Mesendoderm (in vitro differentiated cells): ENCODE data around the gene DNAL1.
"Not testable (repeated sequence)": the region's sequence is repeated elsewhere in the genome, so short reads cannot be mapped to it uniquely, and the experiment has no call there.

Source experiments
- DNase-seq: peaks from one replicate; pipeline ENCODE4 v3.0.0; 2013
- H2AK5ac ChIP-seq: 2 replicates; pipeline ENCODE4 v1.6.1; 2013; ENCODE audit warnings: low read length, inconsistent platforms
- H2BK120ac ChIP-seq: 2 replicates; pipeline ENCODE4 v1.6.1; 2013; ENCODE audit warnings: low read depth, mild to moderate bottlenecking, low read length, moderate library complexity, mixed read lengths
- H2BK15ac ChIP-seq: replicated peaks from 2 replicates; pipeline ENCODE4 v1.6.1; 2013; ENCODE audit warnings: low read depth, mild to moderate bottlenecking, moderate library complexity
- H2BK5ac ChIP-seq: 2 replicates; pipeline ENCODE4 v1.6.1; 2013; ENCODE audit warnings: low read length, inconsistent platforms
- H3K18ac ChIP-seq: 2 replicates; pipeline ENCODE4 v1.6.1; 2013; ENCODE audit warnings: mild to moderate bottlenecking, low read length, mixed read lengths
- H3K23ac ChIP-seq: one replicate; pipeline ENCODE4 v1.6.1; 2013; ENCODE audit warnings: low read length
- H3K27ac ChIP-seq: 2 replicates; pipeline ENCODE4 v1.5.1; 2013; ENCODE audit warnings: low read depth, mild to moderate bottlenecking, inconsistent platforms, low read length, moderate library complexity
- H3K27me3 ChIP-seq: 2 replicates; pipeline ENCODE4 v1.6.1; 2013; ENCODE audit warnings: low read length, control low read depth, mild to moderate bottlenecking, inconsistent platforms; ENCODE audit not compliant: insufficient read depth, poor library complexity
- H3K36me3 ChIP-seq: 2 replicates; pipeline ENCODE4 v1.6.1; 2013; ENCODE audit warnings: low read length, inconsistent platforms; ENCODE audit not compliant: control insufficient read depth, insufficient read depth
- H3K4ac ChIP-seq: one replicate; pipeline ENCODE4 v1.6.1; 2013; ENCODE audit warnings: low read depth, mild to moderate bottlenecking, low read length, moderate library complexity
- H3K4me1 ChIP-seq: 2 replicates; pipeline ENCODE4 v1.6.1; 2013; ENCODE audit warnings: low read depth, low read length, inconsistent platforms; ENCODE audit not compliant: control insufficient read depth
- H3K4me2 ChIP-seq: 2 replicates; pipeline ENCODE4 v1.6.1; 2013; ENCODE audit warnings: low read length
- H3K4me3 ChIP-seq: 2 replicates; pipeline ENCODE4 v1.5.1; 2013; ENCODE audit warnings: mild to moderate bottlenecking, low read length
- H3K56ac ChIP-seq: one replicate; pipeline ENCODE4 v1.6.1; 2013; ENCODE audit warnings: low read length
- H3K79me1 ChIP-seq: 2 replicates; pipeline ENCODE4 v1.6.1; 2013; ENCODE audit warnings: low read length, inconsistent platforms
- H3K79me2 ChIP-seq: 2 replicates; pipeline ENCODE4 v1.6.1; 2013; ENCODE audit warnings: mild to moderate bottlenecking, low read length; ENCODE audit not compliant: control insufficient read depth, insufficient read depth
- H3K9ac ChIP-seq: 2 replicates; pipeline ENCODE4 v1.6.1; 2013; ENCODE audit warnings: low read length, inconsistent platforms
- H4K5ac ChIP-seq: one replicate; pipeline ENCODE4 v1.6.1; 2013; ENCODE audit warnings: low read length
- H4K8ac ChIP-seq: one replicate; pipeline ENCODE4 v1.6.1; 2013; ENCODE audit warnings: low read depth, mild to moderate bottlenecking, control low read depth, low read length, moderate library complexity
- WGBS: extraction: QIAGEN DNeasy Blood & Tissue Kit; methylation state at CpG from one replicate; pipeline ENCODE4 v1.1.7; 2013; ENCODE audit warnings: low lambda C conversion rate, missing lambda C conversion rate; ENCODE audit not compliant: insufficient coverage; ENCODE audit errors: extremely low coverage; 5-methylcytosine and 5-hydroxymethylcytosine counted together

Gene DNAL1

GRCh38 chr14:73696466-73697400 is 51.9 kb downstream of the DNAL1 start:
- Histone ChIP-seq H3K4me3 (no peak overlapping the region), H3K27ac (no peak overlapping the region), H3K23ac (no peak overlapping the region), H3K4me1 (no peaks in the 10 kb centered on the region), H2BK5ac (no peak overlapping the region), H3K27me3 (no peaks in the 10 kb centered on the region), H2AK5ac (no peak overlapping the region), H4K8ac (no peak overlapping the region), H2BK15ac (no peak overlapping the region), H3K4ac (no peak overlapping the region), H3K79me2 (no peaks in the 10 kb centered on the region), H3K56ac (no peak overlapping the region), H4K5ac (no peak overlapping the region), H3K36me3 (no peaks in the 10 kb centered on the region), H2BK120ac (no peak overlapping the region), H3K79me1 (no peaks in the 10 kb centered on the region), H3K9ac (no peak overlapping the region), H3K4me2 (no peak overlapping the region), H3K18ac (no peak overlapping the region)
- WGBS = 100% methylated on average over 1 of the region's 2 CpGs
- DNase-seq = no peak

- Histone ChIP-seq H2BK5ac (no peak overlapping the region), H3K4ac (no peak overlapping the region), H3K18ac (no peak overlapping the region), H3K27me3 (no peaks in the 10 kb centered on the region), H3K4me3 (no peak overlapping the region), H3K56ac (no peak overlapping the region), H4K5ac (no peak overlapping the region), H2BK15ac (no peak overlapping the region), H2BK120ac (no peak overlapping the region), H3K4me1 (no peaks in the 10 kb centered on the region), H3K23ac (no peak overlapping the region), H3K79me2 (no peaks in the 10 kb centered on the region), H3K4me2 (no peak overlapping the region), H3K36me3 (no peaks in the 10 kb centered on the region), H3K9ac (no peak overlapping the region), H3K79me1 (no peaks in the 10 kb centered on the region), H2AK5ac (no peak overlapping the region), H3K27ac (no peak overlapping the region), H4K8ac (no peak overlapping the region)
- no peak for DNase-seq
- no CpG with 5 or more reads among the region's 1 CpG for WGBS
These were observed 55.5 kb downstream of the DNAL1 start for GRCh38 chr14:73700325-73700724.

- H2AK5ac ChIP-seq, DNase-seq, H3K4ac ChIP-seq, H3K4me2 ChIP-seq, H3K56ac ChIP-seq, H2BK120ac ChIP-seq, H3K23ac ChIP-seq, H3K18ac ChIP-seq, H3K9ac ChIP-seq, H2BK15ac ChIP-seq, H3K4me3 ChIP-seq, H4K5ac ChIP-seq, H3K36me3 ChIP-seq, H2BK5ac ChIP-seq, H3K27me3 ChIP-seq, H3K4me1 ChIP-seq, H3K27ac ChIP-seq, H4K8ac ChIP-seq: not testable (repeated sequence)
- H3K79me2 ChIP-seq = peaks cover 11% of the 10 kb centered on the region
- no CpG with 5 or more reads among the region's 4 CpGs for WGBS
- H3K79me1 ChIP-seq = peaks cover 11% of the 10 kb centered on the region
These were observed 63.3 kb downstream of the DNAL1 start for GRCh38 chr14:73708076-73708475.

- H3K4me2 ChIP-seq = no peak overlapping the region
- H2BK120ac ChIP-seq = no peak overlapping the region
- H3K56ac ChIP-seq = no peak overlapping the region
- H3K36me3 ChIP-seq = no peaks in the 10 kb centered on the region
- H3K79me1 ChIP-seq = peaks cover 11% of the 10 kb centered on the region
- no peak for DNase-seq
- no peak overlapping the region for H2BK5ac ChIP-seq
- no peak overlapping the region for H3K23ac ChIP-seq
- H3K27ac ChIP-seq = no peak overlapping the region
- peaks cover 4% of the 10 kb centered on the region for H3K4me1 ChIP-seq
- H4K8ac ChIP-seq = no peak overlapping the region
- H3K27me3 ChIP-seq = no peaks in the 10 kb centered on the region
- no peak overlapping the region for H3K18ac ChIP-seq
- H2AK5ac ChIP-seq = no peak overlapping the region
- 88% methylated on average over 1 of the region's 8 CpGs for WGBS
- H4K5ac ChIP-seq = no peak overlapping the region
- no peak overlapping the region for H2BK15ac ChIP-seq
- H3K79me2 ChIP-seq = peaks cover 15% of the 10 kb centered on the region
- H3K4ac ChIP-seq = no peak overlapping the region
- H3K9ac ChIP-seq = no peak overlapping the region
- no peak overlapping the region for H3K4me3 ChIP-seq
These were observed 65.2 kb downstream of the DNAL1 start for GRCh38 chr14:73709904-73710469.

GRCh38 chr14:73710737-73711136 is 66.0 kb downstream of the DNAL1 start:
- peaks cover 11% of the 10 kb centered on the region for H3K79me1 ChIP-seq
- no peak overlapping the region for H2AK5ac ChIP-seq
- no peak overlapping the region for H3K4me2 ChIP-seq
- H4K8ac ChIP-seq = no peak overlapping the region
- DNase-seq = no peak
- H3K18ac ChIP-seq = no peak overlapping the region
- no peak overlapping the region for H3K4me3 ChIP-seq
- peaks cover 15% of the 10 kb centered on the region for H3K79me2 ChIP-seq
- H2BK120ac ChIP-seq = no peak overlapping the region
- no peak overlapping the region for H3K9ac ChIP-seq
- no peaks in the 10 kb centered on the region for H3K27me3 ChIP-seq
- H3K4ac ChIP-seq = no peak overlapping the region
- H3K23ac ChIP-seq = no peak overlapping the region
- H2BK15ac ChIP-seq = no peak overlapping the region
- H3K27ac ChIP-seq = no peak overlapping the region
- H2BK5ac ChIP-seq = no peak overlapping the region
- no CpG with 5 or more reads among the region's 5 CpGs for WGBS
- H3K56ac ChIP-seq = no peak overlapping the region
- peaks cover 4% of the 10 kb centered on the region for H3K4me1 ChIP-seq
- no peak overlapping the region for H4K5ac ChIP-seq
- H3K36me3 ChIP-seq = no peaks in the 10 kb centered on the region
